Stimulated activated CD4-positive, alpha-beta T cell treated with anti-CD3 and anti-CD28 coated beads, Interleukin-2, amount 100 ng/mL, for 4 hours (primary cell): ENCODE measurements around the gene PLPP1.
"Not testable (repeated sequence)": the region's sequence is repeated elsewhere in the genome, so short reads cannot be mapped to it uniquely, and the experiment has no call there.

ENCODE experiments used
- DNase-seq: peaks from one replicate; pipeline ENCODE4 v3.0.0-alpha.2; 2020; ENCODE audit warnings: low read depth

The PLPP1 gene

DNA sequence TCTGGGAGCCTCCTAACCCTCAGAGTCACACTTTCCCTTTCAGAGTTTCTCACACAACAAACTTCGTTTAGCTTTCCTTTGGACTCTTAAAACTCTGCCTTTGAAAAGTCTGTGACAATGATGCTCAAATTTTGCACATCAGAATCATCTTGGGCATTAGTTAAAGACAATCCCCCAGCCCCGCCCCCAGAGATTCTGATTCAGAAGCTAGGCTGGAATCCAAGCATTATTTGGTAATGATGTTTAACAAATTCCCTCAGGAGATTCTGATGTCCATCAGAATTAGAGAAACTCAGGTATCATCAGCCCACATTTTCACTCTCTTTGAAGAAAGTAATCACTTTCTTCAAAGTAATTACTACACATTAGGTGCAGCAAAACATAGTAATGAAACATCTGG is 9.6 kb upstream of the PLPP1 start:
- no peak for DNase-seq

DNA sequence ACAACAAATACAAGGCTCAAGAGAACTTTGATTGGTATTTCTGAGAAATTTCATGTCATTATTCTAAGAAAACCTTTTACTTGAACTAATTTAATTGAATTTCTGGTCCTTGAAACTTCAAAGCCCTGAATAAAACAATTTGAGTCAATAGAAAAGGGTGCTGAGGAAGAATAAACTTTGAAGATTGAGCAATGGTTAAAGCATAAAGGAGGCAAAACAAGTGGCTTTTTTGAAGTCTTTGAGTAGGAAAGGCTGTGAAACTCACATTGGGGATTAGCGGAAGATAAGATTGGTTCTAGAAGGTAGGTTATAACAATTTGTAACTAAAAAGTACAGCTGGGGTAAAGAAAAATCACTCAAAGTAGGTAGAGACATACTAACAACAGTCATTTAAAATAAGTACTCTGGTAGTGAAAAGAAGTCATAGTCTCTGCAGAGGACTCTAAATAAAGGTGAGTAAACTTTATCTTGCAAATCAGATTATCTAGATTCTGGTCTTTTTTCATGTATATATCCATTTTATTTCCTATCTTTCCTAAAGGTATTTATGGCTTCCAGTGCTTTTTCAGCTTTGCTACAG is 6.4 kb upstream of the PLPP1 start:
- no peak for DNase-seq

DNA sequence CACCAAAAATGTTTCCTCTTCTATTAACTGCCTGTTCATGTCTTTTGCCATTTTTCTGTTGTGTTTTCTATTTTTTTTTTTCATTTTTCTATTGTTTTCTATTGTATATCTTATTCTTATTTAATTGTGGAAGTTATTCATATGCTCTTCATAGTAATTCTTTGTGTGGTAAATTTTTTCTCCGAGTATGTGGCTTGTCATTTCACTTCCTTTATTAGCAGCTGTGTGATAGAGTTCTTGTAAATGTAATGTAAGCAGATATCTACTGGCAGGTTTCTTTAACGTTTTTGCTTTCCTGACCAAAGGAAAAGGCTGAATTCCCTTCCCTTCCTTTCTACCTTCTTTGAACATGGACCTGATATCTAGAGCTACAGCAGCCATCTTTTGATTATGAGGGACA is 5.8 kb upstream of the PLPP1 start:
- no peak for DNase-seq

DNA sequence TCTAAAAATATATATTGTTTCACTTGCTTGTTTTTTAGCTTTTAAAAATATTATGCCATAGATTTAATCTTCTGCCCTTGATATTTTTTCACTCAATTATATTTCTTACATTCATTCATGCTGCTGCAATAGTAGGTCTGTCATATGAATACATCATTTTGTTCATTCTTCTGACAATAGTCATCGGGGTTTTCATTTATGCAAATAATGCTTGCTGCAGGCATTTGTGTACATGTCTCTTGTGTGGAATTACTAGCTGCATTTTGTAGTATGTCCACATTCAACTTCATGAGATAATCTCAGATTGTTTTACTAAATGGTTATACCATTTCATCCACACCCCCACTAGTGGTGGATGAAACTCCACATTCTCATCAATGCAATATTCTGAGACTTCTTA is 5.3 kb upstream of the PLPP1 start:
- DNase-seq: no peak

DNA sequence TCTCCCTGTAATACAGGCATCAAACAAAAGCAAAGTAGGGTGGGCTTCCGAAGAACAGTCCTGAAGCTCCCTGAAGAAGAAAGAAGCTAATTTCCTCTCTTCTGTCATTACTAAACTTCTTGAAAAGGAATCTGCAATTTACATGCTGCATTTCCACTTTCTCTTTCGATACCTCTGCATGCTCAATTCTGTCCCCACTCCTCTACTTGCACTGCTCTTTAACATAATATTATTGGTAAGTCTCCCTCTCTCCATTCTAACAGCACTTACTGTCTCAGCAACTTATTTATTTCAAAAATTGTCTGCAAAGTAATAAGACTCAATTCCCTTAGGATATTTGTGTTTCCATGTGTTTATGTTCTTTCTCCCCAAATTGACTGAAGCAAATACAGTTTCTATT is 3.9 kb upstream of the PLPP1 start:
- no peak for DNase-seq

DNA sequence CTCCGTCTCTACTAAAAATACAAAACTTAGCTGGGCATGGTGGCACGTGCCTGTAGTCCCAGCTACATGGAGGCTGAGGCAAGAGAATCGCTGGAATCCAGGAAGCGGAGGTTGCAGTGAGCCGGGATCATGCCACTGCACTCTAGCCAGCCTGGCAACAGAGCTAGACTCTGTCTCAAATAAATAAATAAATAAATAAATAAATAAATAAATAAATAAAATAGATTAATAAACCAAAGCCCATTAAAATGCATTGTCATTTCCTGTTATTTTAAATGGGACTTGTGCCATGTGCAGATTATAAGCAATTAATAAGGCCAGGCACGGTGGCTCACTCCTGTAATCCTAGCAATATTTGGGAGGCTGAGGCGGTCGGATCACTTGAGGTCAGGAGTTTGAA is 2.6 kb upstream of the PLPP1 start:
- not testable (repeated sequence) for DNase-seq

DNA sequence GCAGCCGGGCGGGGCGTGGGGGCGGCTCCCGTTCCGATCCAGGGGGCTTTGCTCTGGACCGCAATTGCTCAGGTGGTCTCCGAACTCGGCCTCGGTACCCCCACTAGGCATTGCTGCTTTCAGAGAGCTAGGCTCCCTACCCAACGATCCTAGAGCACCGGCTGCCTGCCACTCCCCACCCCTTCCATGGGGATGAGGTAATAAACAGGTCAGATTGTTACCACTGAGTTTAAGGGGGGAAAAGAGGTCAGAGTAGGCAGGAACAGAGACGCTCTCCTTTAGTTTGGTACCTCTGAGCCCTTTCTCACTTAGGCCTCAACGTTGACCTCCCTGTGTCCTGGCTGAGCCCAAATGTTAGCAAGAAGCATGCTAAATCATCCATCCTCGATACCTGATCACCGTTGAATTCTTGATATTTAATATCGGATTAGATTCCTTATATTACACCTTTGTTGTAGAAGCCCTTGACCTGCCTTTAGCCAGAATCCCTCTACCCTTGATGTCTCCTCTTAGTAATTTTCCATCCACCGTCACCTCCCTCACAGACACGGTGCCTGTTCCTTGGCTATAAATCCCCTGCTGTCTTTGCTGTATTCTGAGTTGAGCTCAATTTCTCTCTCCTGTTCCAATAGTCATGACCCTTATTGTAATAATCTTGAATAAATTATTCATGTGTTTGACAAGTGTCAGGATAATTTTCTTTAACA is 588 bp upstream of the PLPP1 start:
- no peak for DNase-seq

DNA sequence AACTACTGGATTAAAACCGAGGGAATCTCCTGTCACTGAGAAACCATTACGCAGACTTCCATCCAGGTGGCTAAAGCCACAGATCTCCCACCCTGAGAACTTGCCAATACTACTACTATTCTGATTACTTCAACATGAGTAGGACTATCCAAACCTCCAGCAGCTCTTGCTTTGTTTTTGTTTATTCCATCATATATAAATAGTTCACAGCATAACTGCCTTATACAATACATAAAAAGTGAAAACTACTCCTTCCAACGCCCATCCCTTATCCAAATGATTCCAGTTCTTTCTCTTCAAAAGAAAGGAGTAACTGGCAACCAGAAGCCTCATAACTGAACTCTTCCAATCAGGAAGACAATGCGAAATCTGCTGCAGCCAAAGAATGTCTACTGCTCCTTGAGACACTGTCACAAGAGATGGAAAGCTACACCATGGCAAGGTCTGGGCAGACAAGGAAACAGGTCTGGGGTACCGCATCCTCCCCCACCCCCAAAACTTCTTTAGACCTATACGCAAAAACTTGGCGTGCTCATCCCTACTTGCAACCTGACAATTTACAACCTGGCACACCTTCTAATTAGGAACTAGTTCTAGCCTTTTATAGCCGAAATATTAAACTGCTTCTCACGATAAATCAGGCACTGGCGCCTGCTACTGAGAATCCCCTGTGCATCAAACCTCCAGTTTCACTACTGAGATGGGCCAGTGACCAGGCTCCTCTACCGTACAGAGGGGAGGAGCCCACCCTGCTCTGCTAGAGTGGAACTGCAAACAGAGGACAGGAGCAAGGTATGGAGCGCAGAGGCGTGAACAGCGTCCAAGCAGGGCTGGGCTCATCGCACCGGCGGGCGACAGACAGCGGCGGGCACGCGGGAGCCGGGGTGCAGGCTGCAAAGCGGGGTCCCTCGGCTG is 986 bp downstream of the PLPP1 start:
- no peak for DNase-seq

DNA sequence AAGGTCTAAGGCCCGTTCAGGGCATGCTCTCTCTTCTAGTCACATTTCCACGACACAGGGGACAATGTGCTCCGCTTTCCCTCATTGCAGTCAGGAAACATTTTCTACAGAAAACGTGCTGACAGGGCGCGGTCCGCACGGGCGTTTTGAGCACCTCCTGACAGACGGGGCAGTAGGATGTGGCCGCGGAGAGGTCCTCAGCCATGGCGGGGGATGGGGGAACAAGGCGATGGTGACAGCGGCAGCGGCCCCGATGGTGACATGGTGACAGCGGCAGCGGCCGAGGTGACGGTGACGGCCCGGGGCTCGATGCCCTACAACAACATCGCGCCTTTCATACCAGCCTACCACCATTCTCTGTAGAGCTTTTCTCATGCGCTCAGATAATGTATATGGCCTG is 4.1 kb downstream of the PLPP1 start:
- DNase-seq: no peak

DNA sequence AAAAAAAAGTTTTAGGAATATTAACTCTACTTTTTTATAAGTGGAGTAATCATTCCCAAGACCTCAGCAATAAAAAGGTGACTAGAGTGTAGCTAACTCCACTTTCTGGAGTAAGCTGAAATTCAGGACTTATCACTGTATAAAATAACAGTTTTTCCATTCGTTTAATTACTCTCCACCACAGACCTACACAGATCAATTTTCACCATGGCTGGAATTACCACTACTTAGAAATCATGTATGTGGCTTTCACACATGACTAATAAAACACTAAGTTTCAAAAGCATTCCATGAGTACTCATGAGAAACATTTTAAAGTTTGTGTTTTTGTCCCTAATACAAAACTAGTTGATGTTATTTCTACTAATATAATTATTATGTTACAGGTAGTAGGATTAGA is 9.9 kb downstream of the PLPP1 start:
- no peak for DNase-seq

DNA sequence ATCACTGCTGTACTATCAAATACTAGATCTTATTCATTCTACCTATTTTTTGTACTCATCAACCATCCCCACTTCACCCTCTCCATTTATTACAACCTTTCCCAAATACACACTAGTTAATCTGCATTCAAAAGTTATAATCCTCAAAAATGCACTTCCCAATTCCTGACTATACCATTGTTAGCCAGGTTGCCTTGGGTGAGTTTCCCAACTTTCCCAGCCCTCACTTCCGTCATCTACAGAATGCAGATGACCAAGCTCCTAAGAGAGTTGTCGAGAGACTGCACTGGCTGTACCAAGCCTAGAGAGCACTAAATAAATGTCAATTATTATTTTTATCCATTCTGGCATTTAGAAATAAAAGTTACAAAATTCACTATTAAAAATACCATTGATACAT is 11.5 kb downstream of the PLPP1 start:
- no peak for DNase-seq

DNA sequence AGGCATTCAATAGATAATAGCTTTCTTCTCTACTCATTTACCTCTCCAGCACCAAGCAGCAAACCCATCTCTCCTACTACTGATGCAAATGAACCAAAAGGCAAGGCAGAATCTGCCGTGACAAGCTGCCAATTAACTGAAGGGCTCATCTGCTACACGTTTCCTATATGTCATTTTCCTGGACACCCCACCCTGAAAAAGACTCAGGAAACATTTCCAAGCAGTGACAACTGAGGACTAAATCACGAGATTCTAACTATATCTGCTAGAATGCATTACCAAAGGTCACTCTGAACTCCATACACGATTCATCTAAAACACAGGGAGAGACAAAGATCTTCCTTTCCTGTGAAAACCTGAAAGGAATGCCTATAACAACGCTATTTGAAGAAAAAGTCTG is 12.9 kb downstream of the PLPP1 start:
- DNase-seq: no peak

DNA sequence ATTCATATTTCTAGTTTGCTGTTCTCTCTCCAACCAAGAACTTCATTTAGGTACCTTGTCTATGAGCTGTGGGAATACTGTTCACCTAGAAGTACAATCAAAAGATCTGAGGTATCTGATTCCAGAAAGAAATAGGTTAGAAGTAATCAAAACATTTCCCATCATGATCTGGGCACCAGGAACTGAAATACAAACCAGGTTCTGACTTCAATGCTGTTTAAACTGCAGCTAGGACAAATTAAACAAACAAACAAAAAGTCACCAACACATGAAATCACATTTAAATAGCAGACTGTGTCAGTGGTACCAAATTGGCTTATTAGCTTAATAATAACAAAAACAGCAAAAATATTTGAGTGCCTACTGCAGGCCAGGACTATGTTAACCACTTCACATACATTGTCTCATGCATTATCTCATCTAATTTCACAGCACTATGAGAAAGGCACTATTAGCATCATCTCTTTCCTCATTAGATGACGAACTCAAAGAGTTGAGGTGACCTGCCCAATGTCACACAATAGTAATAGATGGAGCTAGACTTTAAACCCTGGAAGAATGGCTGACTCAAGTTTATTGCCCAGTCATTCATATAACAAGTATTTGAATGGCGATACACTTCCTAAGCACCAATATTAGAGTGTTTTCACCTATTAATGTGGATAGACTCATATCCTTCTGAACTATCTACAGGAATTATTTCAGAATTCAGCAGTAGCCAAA is 14.5 kb downstream of the PLPP1 start:
- no peak for DNase-seq

DNA sequence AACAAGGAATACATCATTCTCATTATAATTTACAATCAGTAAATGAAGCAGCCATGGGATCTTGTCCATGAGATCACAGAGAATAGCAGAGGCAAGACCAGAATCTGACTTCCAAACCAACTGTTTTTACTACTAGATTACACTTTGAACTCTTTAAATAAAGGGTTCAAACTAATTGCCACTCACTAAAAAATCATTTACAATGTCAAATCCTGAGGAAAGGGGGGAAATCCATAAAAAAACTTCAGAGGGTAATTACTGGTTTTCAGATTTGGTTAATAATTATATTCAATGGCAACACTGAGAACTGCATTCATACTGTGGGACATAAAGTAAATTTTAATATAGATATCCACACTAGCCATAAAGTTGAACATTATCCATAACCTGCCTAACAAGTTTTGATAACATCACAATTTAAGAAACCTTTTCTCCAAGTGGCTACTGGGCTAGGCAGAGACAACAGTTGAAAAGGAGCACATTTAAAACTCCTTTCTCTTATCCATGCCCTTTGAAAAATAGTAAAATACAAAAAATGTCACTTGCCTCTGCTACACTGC is 15.9 kb downstream of the PLPP1 start:
- no peak for DNase-seq

DNA sequence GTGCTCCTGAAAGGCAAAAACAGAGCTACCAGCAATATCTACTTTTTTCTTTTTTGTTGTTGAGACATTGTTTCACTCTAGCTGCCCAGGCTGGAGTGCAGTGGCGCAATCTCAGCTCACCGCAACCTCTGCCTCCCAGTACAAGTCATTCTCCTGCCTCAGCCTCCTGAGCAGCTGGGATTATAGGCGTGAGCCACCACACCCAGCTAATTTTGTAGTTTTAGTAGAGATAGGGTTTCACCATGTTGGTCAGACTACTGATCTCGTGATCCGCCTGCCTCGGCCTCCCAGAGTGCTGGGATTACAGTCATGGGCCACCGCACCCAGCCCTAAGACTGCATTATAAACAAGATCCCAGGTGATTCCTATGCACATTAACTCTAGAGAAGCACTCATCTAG is 17.0 kb downstream of the PLPP1 start:
- no peak for DNase-seq

DNA sequence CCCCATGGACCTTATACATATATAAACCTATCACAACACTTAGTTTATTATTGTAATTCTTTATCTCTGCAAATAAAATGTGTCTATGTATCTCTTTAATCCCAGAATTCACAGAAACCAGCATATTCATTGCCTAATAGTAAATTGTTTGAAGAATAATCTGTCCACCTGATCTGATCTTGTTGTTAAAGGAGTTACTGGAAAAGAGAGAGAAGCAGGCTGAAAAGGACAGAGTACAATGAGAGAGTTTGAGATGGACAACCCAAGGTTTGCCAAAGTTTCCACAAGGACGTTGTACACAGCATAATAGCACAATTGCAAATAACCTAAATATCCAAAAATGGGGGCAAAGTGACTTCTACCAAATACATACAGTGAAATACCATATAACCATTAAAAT is 23.8 kb downstream of the PLPP1 start:
- DNase-seq: no peak

DNA sequence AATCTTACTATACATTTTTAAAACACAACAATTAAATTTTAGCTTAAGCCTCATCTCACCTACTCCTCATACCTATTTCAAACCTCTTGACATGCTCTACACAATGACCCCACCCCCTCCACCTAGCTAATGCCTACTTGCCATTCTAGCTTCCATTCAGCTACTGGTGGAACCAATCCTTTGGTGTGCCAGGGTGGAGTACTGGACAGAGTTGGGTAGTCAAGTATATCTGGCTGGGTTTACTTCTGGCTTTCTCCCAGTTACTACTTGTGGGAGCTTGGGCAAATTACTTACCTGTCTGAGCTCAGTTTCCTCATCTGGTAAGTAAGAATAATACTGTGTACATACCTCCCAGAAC is 24.3 kb downstream of the PLPP1 start:
- no peak for DNase-seq

DNA sequence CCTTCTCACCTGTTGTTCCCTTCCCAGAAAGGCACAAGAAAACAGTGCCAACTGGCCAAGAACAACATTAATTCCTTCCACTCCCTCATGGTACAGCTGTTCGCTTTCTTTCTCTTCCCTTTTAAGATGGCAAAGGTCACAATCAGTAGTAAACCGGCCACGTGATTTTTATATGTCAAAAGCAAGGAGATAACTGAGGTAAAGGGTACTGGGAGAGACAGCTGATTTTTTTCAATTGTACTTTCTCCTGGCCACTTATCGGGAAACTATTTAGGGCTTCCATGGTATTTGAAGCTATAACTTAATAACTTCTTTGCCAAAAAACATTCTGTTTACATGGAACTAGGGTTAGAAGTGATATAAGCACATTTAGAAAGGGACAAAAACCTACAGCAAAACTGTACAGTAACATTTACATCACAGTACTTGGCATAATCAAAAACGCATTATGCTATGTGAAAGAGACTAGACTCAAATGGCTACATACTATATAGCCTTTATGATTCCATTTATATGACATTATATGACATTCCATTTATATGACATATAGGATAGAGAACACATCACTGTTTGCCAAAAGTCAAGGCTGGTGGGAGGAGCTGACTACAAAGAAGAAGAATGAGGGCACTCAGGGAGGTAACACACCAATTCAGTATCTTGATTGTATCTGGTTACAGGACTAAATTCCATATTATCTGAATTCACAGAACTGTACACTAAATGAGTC is 24.8 kb downstream of the PLPP1 start:
- DNase-seq: no peak

DNA sequence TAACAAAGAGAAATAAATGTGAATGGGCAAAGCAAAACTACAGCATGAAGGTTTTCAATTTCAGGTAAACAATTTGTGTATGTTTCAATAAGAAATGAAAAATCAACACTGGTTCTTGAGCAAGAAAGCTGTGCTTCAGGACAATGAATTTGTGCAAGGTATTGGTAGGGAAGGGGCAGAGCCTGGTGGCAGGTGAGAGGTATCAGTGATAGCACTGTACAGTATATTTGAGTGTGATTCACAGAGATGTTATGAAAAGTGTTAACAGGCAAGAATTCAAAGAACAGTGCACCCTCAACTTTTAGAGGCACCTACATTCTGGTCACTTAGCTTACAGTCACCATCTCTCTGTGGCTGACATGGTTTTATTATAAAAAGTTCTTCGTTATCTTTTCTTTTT is 25.7 kb downstream of the PLPP1 start:
- DNase-seq: no peak

DNA sequence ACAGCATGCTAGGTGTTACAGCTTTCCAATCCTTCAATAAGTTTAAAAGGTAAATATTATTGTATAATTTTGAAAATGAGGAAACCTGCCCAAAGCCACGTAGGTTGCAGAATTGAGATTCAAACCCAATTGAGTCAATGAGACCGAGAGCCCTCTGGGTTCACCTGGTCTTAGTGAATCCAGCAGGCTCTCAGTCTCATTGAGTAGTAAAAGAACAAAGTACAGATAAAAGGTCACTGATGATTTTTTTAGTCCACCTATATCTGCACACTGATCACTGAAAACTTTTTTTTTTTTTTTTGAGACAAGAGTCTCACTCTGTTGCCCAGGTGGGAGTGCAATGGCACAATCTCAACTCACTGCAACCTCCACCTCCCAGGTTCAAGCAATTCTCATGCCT is 27.2 kb downstream of the PLPP1 start:
- DNase-seq: no peak

DNA sequence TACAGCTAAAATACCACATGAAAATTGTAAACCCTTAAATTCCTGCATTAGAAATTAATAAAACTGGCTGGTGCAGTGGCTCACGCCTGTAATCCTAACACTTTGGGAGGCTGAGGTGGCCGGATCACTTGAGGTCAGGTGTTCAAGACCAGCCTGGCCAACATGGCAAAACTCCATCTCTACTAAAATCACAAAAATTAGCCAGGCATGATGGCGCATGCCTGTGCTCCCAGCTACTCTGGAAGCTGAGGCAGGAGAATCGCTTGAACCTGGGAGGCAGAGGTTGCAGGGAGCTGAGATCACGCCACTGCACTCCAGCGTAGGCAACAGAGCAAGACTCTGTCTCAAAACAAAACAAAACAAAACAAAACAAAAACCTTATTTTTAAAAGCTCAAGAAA is 29.1 kb downstream of the PLPP1 start:
- DNase-seq: not testable (repeated sequence)

DNA sequence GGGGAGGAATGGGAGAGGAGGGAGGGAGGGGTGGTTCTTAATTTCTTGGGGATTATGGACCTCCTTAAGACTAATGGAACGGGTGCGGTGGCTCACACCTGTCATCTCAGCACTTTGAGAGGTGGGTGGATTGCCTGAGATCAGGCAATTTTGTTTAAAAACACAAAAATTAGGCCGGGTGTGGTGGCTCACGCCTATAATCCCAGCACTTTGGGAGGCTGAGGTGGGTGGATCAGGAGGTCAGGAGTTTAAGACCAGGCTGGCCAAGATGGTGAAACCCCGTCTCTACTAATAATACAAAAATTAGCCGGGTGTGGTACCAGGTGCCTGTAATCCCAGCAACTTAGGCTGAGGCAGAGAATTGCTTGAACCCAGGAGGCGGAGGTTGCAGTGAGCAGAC is 30.8 kb downstream of the PLPP1 start:
- not testable (repeated sequence) for DNase-seq
